Liver (tissue), 3 donors: Measurements from ENCODE around the gene DNAH6.

ENCODE experiments used
- ATF3 ChIP-seq: IDR thresholded peaks from 2 replicates; pipeline ENCODE4 v1.6.1; 2016; ENCODE audit warnings: antibody characterized with exemption
- CTCF ChIP-seq: fragments of 150-350 bp; IDR thresholded peaks from 2 replicates; pipeline ENCODE4 v1.5.1; 2017; ENCODE audit warnings: improper control_type of control experiment, low read depth, low read length; ENCODE audit not compliant: missing input control
- EGR1 ChIP-seq, 2 donors: IDR thresholded peaks; 2 replicates each; pipeline ENCODE4 v1.6.1; 2016 to 2018; ENCODE audit warnings: antibody characterized with exemption in 2 of 2, low read depth in 2 of 2
- GABPA ChIP-seq, 2 donors: IDR thresholded peaks in 1 of 2; conservative IDR thresholded peaks in 1 of 2; 2 replicates each; pipeline ENCODE4 v1.6.1; 2016; ENCODE audit warnings: antibody characterized with exemption in 2 of 2, mild to moderate bottlenecking in 1 of 2, moderate library complexity in 1 of 2
- NR2F2 ChIP-seq: IDR thresholded peaks from 2 replicates; pipeline ENCODE4 v1.6.1; 2016; ENCODE audit warnings: antibody characterized with exemption
- RAD21 ChIP-seq, 2 donors: IDR thresholded peaks; 2 replicates each; pipeline ENCODE4 v1.6.1; 2016; ENCODE audit warnings: antibody characterized with exemption in 2 of 2, mild to moderate bottlenecking in 2 of 2
- RXRA ChIP-seq, 2 donors: IDR thresholded peaks; 2 replicates each; pipeline ENCODE4 v1.6.1; 2017 to 2018; ENCODE audit warnings: antibody characterized with exemption in 2 of 2, mild to moderate bottlenecking in 1 of 2
- SP1 ChIP-seq: IDR thresholded peaks from 2 replicates; pipeline ENCODE4 v1.6.1; 2018; ENCODE audit warnings: antibody characterized with exemption, mild to moderate bottlenecking
- TAF1 ChIP-seq: conservative IDR thresholded peaks from 2 replicates; pipeline ENCODE4 v1.6.1; 2016; ENCODE audit warnings: antibody characterized with exemption, mild to moderate bottlenecking
- YY1 ChIP-seq: IDR thresholded peaks from 2 replicates; pipeline ENCODE4 v1.6.1; 2016; ENCODE audit warnings: antibody characterized with exemption, mild to moderate bottlenecking
- TF ChIP-seq, protein P1 (sequence below): IDR thresholded peaks from 2 replicates; pipeline ENCODE4 v1.6.1; 2016; ENCODE audit warnings: antibody characterized with exemption, mild to moderate bottlenecking
- TF ChIP-seq, protein P2 (sequence below): IDR thresholded peaks from 2 replicates; pipeline ENCODE4 v1.6.1; 2016; ENCODE audit warnings: antibody characterized with exemption
- TF ChIP-seq, protein P3 (sequence below): IDR thresholded peaks from 2 replicates; pipeline ENCODE4 v1.6.1; 2016; ENCODE audit warnings: antibody characterized with exemption
- donor health status: healthy.
- donor health status: healthy.

- TF ChIP-seq CTCF (no peak), ATF3 (no peak), EGR1 (IDR thresholded peaks at IDR 0.05; ENCODE audit: low read depth in 2 of 2) (no peak), RAD21 (IDR thresholded peaks at IDR 0.05) (no peak), TAF1 (no peak), YY1 (no peak), RXRA (IDR thresholded peaks at IDR 0.05) (no peak), SP1 (no peak), NR2F2 (no peak), GABPA (IDR thresholded peaks at IDR 0.05 in 1 of 2, conservative IDR thresholded peaks at IDR 0.05 in 1 of 2) (no peak)
- TF ChIP-seq, protein P1, sequence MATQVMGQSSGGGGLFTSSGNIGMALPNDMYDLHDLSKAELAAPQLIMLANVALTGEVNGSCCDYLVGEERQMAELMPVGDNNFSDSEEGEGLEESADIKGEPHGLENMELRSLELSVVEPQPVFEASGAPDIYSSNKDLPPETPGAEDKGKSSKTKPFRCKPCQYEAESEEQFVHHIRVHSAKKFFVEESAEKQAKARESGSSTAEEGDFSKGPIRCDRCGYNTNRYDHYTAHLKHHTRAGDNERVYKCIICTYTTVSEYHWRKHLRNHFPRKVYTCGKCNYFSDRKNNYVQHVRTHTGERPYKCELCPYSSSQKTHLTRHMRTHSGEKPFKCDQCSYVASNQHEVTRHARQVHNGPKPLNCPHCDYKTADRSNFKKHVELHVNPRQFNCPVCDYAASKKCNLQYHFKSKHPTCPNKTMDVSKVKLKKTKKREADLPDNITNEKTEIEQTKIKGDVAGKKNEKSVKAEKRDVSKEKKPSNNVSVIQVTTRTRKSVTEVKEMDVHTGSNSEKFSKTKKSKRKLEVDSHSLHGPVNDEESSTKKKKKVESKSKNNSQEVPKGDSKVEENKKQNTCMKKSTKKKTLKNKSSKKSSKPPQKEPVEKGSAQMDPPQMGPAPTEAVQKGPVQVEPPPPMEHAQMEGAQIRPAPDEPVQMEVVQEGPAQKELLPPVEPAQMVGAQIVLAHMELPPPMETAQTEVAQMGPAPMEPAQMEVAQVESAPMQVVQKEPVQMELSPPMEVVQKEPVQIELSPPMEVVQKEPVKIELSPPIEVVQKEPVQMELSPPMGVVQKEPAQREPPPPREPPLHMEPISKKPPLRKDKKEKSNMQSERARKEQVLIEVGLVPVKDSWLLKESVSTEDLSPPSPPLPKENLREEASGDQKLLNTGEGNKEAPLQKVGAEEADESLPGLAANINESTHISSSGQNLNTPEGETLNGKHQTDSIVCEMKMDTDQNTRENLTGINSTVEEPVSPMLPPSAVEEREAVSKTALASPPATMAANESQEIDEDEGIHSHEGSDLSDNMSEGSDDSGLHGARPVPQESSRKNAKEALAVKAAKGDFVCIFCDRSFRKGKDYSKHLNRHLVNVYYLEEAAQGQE, result no peak
- TF ChIP-seq, protein P2, sequence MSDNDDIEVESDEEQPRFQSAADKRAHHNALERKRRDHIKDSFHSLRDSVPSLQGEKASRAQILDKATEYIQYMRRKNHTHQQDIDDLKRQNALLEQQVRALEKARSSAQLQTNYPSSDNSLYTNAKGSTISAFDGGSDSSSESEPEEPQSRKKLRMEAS, result no peak
- TF ChIP-seq, protein P3, sequence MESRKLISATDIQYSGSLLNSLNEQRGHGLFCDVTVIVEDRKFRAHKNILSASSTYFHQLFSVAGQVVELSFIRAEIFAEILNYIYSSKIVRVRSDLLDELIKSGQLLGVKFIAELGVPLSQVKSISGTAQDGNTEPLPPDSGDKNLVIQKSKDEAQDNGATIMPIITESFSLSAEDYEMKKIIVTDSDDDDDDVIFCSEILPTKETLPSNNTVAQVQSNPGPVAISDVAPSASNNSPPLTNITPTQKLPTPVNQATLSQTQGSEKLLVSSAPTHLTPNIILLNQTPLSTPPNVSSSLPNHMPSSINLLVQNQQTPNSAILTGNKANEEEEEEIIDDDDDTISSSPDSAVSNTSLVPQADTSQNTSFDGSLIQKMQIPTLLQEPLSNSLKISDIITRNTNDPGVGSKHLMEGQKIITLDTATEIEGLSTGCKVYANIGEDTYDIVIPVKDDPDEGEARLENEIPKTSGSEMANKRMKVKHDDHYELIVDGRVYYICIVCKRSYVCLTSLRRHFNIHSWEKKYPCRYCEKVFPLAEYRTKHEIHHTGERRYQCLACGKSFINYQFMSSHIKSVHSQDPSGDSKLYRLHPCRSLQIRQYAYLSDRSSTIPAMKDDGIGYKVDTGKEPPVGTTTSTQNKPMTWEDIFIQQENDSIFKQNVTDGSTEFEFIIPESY, result no peak
Observed at GRCh38 chr2:84840306-84840705, 324.0 kb downstream of the DNAH6 start.
